H1 (cell line): Measurements from ENCODE around the gene RGS5. TPM values are rescaled to one million over a fixed set of nuclear protein-coding genes. Genes with fewer than 3 reads are reported as not detected.

Experiments
- CTCF ChIA-PET: fragments of 300-600 bp; sonication (Branson Sonifier 250); formaldehyde crosslinking; loops from one replicate; lab custom pipeline; 2021; ENCODE audit not compliant: partially characterized antibody; lab: Charles Lee
- POLR2A ChIA-PET: fragments of 300-600 bp; sonication (Branson Sonifier 250); formaldehyde crosslinking; loops from one replicate; lab custom pipeline; 2021; ENCODE audit warnings: inconsistent platforms; ENCODE audit not compliant: partially characterized antibody; lab: Charles Lee
- DNase-seq, 2 experiments: peaks; one replicate each; pipeline versions ENCODE4 v3.0.0 to v3.0.0-alpha.2; 2010 to 2022; ENCODE audit warnings: low spot score in 2 of 2, low read depth in 1 of 2, mixed read lengths in 1 of 2
- FAIRE-seq: peaks from 2 replicates; lab custom pipeline; 2011; peaks lifted over from hg19 to GRCh38; lab: Jason Lieb, UNC
- H2AFZ ChIP-seq: 2 replicates; pipeline ENCODE4 v1.8.1; 2012; ENCODE audit warnings: low read length, inconsistent platforms
- H2AK5ac ChIP-seq: 2 replicates; pipeline ENCODE4 v1.6.1; 2013; ENCODE audit warnings: low read depth, low read length
- H2BK120ac ChIP-seq: replicated peaks from 2 replicates; pipeline ENCODE3; 2013; ENCODE audit warnings: low read depth, low read length, inconsistent platforms
- H2BK12ac ChIP-seq: 2 replicates; pipeline ENCODE4 v1.6.1; 2013; ENCODE audit warnings: low read depth, low read length
- H2BK15ac ChIP-seq: 2 replicates; pipeline ENCODE4 v1.6.1; 2013; ENCODE audit warnings: low read length
- H2BK20ac ChIP-seq: 2 replicates; pipeline ENCODE4 v1.6.1; 2013; ENCODE audit warnings: low read length
- H2BK5ac ChIP-seq: 2 replicates; pipeline ENCODE4 v1.6.1; 2013; ENCODE audit warnings: low read depth, low read length
- H3K14ac ChIP-seq: 2 replicates; pipeline ENCODE4 v1.6.1; 2013; ENCODE audit warnings: inconsistent platforms; ENCODE audit not compliant: insufficient read length
- H3K18ac ChIP-seq: 2 replicates; pipeline ENCODE4 v1.6.1; 2013; ENCODE audit warnings: low read length; ENCODE audit errors: extremely low read depth
- H3K23ac ChIP-seq: 2 replicates; pipeline ENCODE4 v1.6.1; 2013; ENCODE audit warnings: inconsistent platforms; ENCODE audit not compliant: insufficient read length
- H3K23me2 ChIP-seq: 2 replicates; pipeline ENCODE4 v1.6.1; 2013; ENCODE audit warnings: low read depth, low read length
- H3K27ac ChIP-seq: 2 replicates; pipeline ENCODE4 v1.6.1; 2011; ENCODE audit warnings: low read depth, low read length, inconsistent platforms
- H3K27me3 ChIP-seq, 4 experiments: replicated peaks in 1 of 4; 1 replicate in 1 of 4; 2 replicates in 3 of 4; pipeline versions ENCODE4 v1.6.1 to v1.8.1; 2011 to 2013; ENCODE audit warnings: low read length in 3 of 4, mild to moderate bottlenecking in 3 of 4, inconsistent platforms in 2 of 4, mixed read lengths in 2 of 4, moderate library complexity in 1 of 4; ENCODE audit not compliant: control insufficient read depth in 3 of 4, insufficient read depth in 3 of 4; ENCODE audit errors: extremely low read depth in 1 of 4
- H3K36me3 ChIP-seq, 4 experiments: 2 replicates each; pipeline versions ENCODE4 v1.6.1 to v1.8.1; 2011 to 2013; ENCODE audit warnings: mild to moderate bottlenecking in 4 of 4, low read length in 3 of 4, moderate library complexity in 2 of 4, control low read depth in 1 of 4, inconsistent platforms in 1 of 4; ENCODE audit not compliant: insufficient read depth in 4 of 4, control insufficient read depth in 2 of 4
- H3K4ac ChIP-seq: replicated peaks from 2 replicates; pipeline ENCODE3; 2013; ENCODE audit warnings: low read length, low read depth, mixed read lengths, inconsistent platforms; ENCODE audit not compliant: insufficient read length
- H3K4me1 ChIP-seq, 4 experiments: replicated peaks in 1 of 4; 1 replicate in 1 of 4; 2 replicates in 3 of 4; pipeline versions ENCODE4 v1.6.1 to v1.8.1; 2011 to 2013; ENCODE audit warnings: low read length in 3 of 4, inconsistent platforms in 2 of 4, mixed read lengths in 1 of 4; ENCODE audit not compliant: insufficient read depth in 4 of 4, control insufficient read depth in 3 of 4
- H3K4me2 ChIP-seq, 2 experiments: 2 replicates each; pipeline versions ENCODE4 v1.6.1 to v1.8.1; 2011 to 2013; ENCODE audit warnings: low read depth in 2 of 2, low read length in 2 of 2, control low read depth in 1 of 2, inconsistent platforms in 1 of 2, mild to moderate bottlenecking in 1 of 2; ENCODE audit not compliant: insufficient read depth in 1 of 2
- H3K4me3 ChIP-seq, 4 experiments: fragments of 200-600, 300-600 bp in 1 of 4; sonication (generic), shearing (Covaris generic), sonication (Bioruptor Twin) in 1 of 4; 2 replicates each; pipeline versions ENCODE4 v1.5.1 to v1.8.1; 2011 to 2016; ENCODE audit warnings: low read length in 4 of 4, low read depth in 3 of 4, control low read depth in 2 of 4, inconsistent platforms in 2 of 4, mild to moderate bottlenecking in 2 of 4, mixed read lengths in 1 of 4, moderate library complexity in 1 of 4; ENCODE audit not compliant: insufficient read depth in 2 of 4; ENCODE audit errors: extremely low read depth in 1 of 4
- H3K56ac ChIP-seq: replicated peaks from 2 replicates; pipeline ENCODE3; 2013; ENCODE audit warnings: low read depth, mild to moderate bottlenecking, mixed read lengths, low read length, inconsistent platforms; ENCODE audit not compliant: insufficient read length
- H3K79me1 ChIP-seq: 2 replicates; pipeline ENCODE4 v1.6.1; 2013; ENCODE audit warnings: low read depth, low read length, control low read depth
- H3K79me2 ChIP-seq, 2 experiments: 2 replicates each; pipeline versions ENCODE4 v1.6.1 to v1.8.1; 2012 to 2013; ENCODE audit warnings: low read length in 2 of 2, mild to moderate bottlenecking in 2 of 2, inconsistent platforms in 1 of 2; ENCODE audit not compliant: insufficient read depth in 2 of 2, control insufficient read depth in 1 of 2
- H3K9ac ChIP-seq, 4 experiments: replicated peaks in 1 of 4; 1 replicate in 1 of 4; 2 replicates in 3 of 4; pipeline versions ENCODE4 v1.6.1 to v1.8.1; 2011 to 2013; ENCODE audit warnings: low read depth in 3 of 4, low read length in 3 of 4, control low read depth in 2 of 4, mild to moderate bottlenecking in 2 of 4, moderate library complexity in 2 of 4, inconsistent platforms in 1 of 4; ENCODE audit errors: extremely low read depth in 1 of 4
- H3K9me3 ChIP-seq, 2 experiments: 2 replicates each; pipeline versions ENCODE4 v1.6.1 to v1.8.1; 2012 to 2013; ENCODE audit warnings: mild to moderate bottlenecking in 2 of 2, moderate library complexity in 2 of 2, control low read depth in 1 of 2, inconsistent platforms in 1 of 2, low read depth in 1 of 2, low read length in 1 of 2, mixed read lengths in 1 of 2; ENCODE audit not compliant: insufficient read depth in 2 of 2
- H4K20me1 ChIP-seq, 2 experiments: replicated peaks in 1 of 2; 2 replicates each; pipeline versions ENCODE3 to v1.8.1; 2011 to 2013; ENCODE audit warnings: inconsistent platforms in 2 of 2, low read length in 2 of 2, mild to moderate bottlenecking in 1 of 2; ENCODE audit not compliant: insufficient read depth in 2 of 2, control insufficient read depth in 1 of 2
- H4K5ac ChIP-seq: 2 replicates; pipeline ENCODE4 v1.6.1; 2013; ENCODE audit warnings: low read length, low read depth, mixed read lengths, inconsistent platforms; ENCODE audit not compliant: insufficient read length
- H4K8ac ChIP-seq: 2 replicates; pipeline ENCODE4 v1.8.0; 2013; ENCODE audit warnings: mild to moderate bottlenecking, moderate library complexity, low read length, inconsistent platforms; ENCODE audit not compliant: insufficient read depth; ENCODE audit errors: extremely low read depth
- H4K91ac ChIP-seq: replicated peaks from 2 replicates; pipeline ENCODE3; 2013; ENCODE audit warnings: low read length, mixed read lengths, inconsistent platforms; ENCODE audit not compliant: insufficient read length
- ASH2L ChIP-seq: fragments of 200-600, 300-600 bp; sonication (generic); IDR thresholded peaks from one replicate; pipeline ENCODE4 v1.7.1; 2017; ENCODE audit warnings: low read length
- CREB1 ChIP-seq: IDR thresholded peaks from 2 replicates; pipeline ENCODE4 v1.6.1; 2012; ENCODE audit warnings: inconsistent platforms
- CTBP2 ChIP-seq: IDR thresholded peaks from 2 replicates; pipeline ENCODE4 v1.7.0; 2011; ENCODE audit warnings: borderline replicate concordance, mild to moderate bottlenecking, moderate library complexity, mixed read lengths, low read length; ENCODE audit not compliant: insufficient read depth, insufficient read length
- GABPA ChIP-seq: IDR thresholded peaks from 2 replicates; pipeline ENCODE4 v1.6.1; 2011; ENCODE audit warnings: mild to moderate bottlenecking, low read length, moderate library complexity, borderline replicate concordance; ENCODE audit not compliant: insufficient read depth
- KDM1A ChIP-seq: fragments of 200-600, 300-600 bp; sonication (generic); IDR thresholded peaks from 2 replicates; pipeline ENCODE4 v1.7.1; 2016; ENCODE audit warnings: mild to moderate bottlenecking, low read length, borderline replicate concordance
- MAX ChIP-seq: IDR thresholded peaks from 2 replicates; pipeline ENCODE4 v1.6.1; 2012; ENCODE audit warnings: inconsistent platforms
- POLR2AphosphoS5 ChIP-seq: IDR thresholded peaks from 2 replicates; pipeline ENCODE4 v1.6.1; 2011; ENCODE audit warnings: low read depth, low read length
- RAD21 ChIP-seq, 2 experiments: IDR thresholded peaks in 1 of 2; conservative IDR thresholded peaks in 1 of 2; 2 replicates each; pipeline ENCODE4 v1.6.1; 2011; ENCODE audit warnings: low read depth in 2 of 2, low read length in 2 of 2, improper control_type of control experiment in 1 of 2, inconsistent platforms in 1 of 2, mild to moderate bottlenecking in 1 of 2, moderate library complexity in 1 of 2
- RBBP5 ChIP-seq: IDR thresholded peaks from 2 replicates; pipeline ENCODE4 v1.7.1; 2012; ENCODE audit warnings: low read depth, mild to moderate bottlenecking, inconsistent platforms, low read length, moderate library complexity, borderline replicate concordance
- RFX5 ChIP-seq: IDR thresholded peaks from 2 replicates; pipeline ENCODE4 v1.6.1; 2011; ENCODE audit warnings: low read depth, low read length, improper control_type of control experiment, borderline replicate concordance
- SIRT6 ChIP-seq: IDR thresholded peaks from one replicate; pipeline ENCODE4 v1.7.1; 2012; ENCODE audit warnings: low read length, inconsistent platforms
- SIX5 ChIP-seq: IDR thresholded peaks from 2 replicates; pipeline ENCODE4 v1.6.1; 2011; ENCODE audit warnings: mild to moderate bottlenecking, low read depth, low read length
- TEAD4 ChIP-seq: IDR thresholded peaks from 2 replicates; pipeline ENCODE4 v1.6.1; 2012; ENCODE audit warnings: low read depth, low read length, inconsistent platforms, mixed read lengths
- WGBS, 2 experiments: shearing (Covaris generic) in 1 of 2; methylation state at CpG; one replicate each; pipeline versions ENCODE4 v1.1.6 to v1.1.7; 2013 to 2015; ENCODE audit warnings: low lambda C conversion rate in 2 of 2, mixed read lengths in 2 of 2, inconsistent platforms in 1 of 2, low coverage in 1 of 2, missing lambda C conversion rate in 1 of 2; ENCODE audit not compliant: insufficient replicate concordance in 2 of 2, insufficient coverage in 1 of 2, insufficient read length in 1 of 2; ENCODE audit errors: extremely low coverage in 1 of 2, missing lambda C conversion rate in 1 of 2; 5-methylcytosine and 5-hydroxymethylcytosine counted together
- polyA plus RNA-seq, 7 experiments: library from polyadenylated mRNA; depleted of rRNA in 3 of 7; stranded (reverse) in 5 of 7; unstranded in 2 of 7; fragments of >200 nt in 5 of 7; fragments of 200-250 nt in 2 of 7; gene quantifications; 1 replicate in 5 of 7; 2 replicates in 1 of 7; 4 replicates in 1 of 7; pipeline versions ENCODE4 v1.2.1 to v1.2.3, GENCODE V29; 2011 to 2013; ENCODE audit warnings: missing spikeins in 2 of 7, mixed read lengths in 2 of 7
- total RNA-seq: library from RNA; stranded (reverse); fragmentation: NEBNext Ultra II Directional; extraction: Animal tissue kit (Norgen Biotek cat#: 25700); gene quantifications from 2 replicates; pipeline ENCODE4 v1.2.1, GENCODE V29; 2021

The RGS5 gene
- total and polyA plus RNA-seq, 2 of the 8 experiments (the other 6 are each of a cell fraction or from before 2014, with no cell fraction given): 75.5 to 103 TPM

- Histone ChIP-seq H3K27ac (no peak overlapping the region), H4K20me1 (no peaks in the 10 kb centered on the region), H2AK5ac (no peak overlapping the region), H3K27me3 (no peaks in the 10 kb centered on the region), H3K9ac (no peak overlapping the region), H3K14ac (no peak overlapping the region), H2BK5ac (no peak overlapping the region), H3K4ac (no peak overlapping the region), H2BK15ac (no peak overlapping the region), H4K8ac (no peak overlapping the region), H3K79me1 (no peaks in the 10 kb centered on the region), H3K79me2 (no peaks in the 10 kb centered on the region), H3K18ac (no peak overlapping the region), H3K4me3 (no peak overlapping the region), H3K4me1 (peaks cover 0 to 4% (median 1%) of the 10 kb centered on the region in 4 experiments; a peak in 3 of 7 replicates), H3K9me3 (no peaks in the 10 kb centered on the region), H2BK20ac (no peak overlapping the region), H2BK120ac (no peak overlapping the region), H3K4me2 (no peak overlapping the region), H2BK12ac (no peak overlapping the region), H3K36me3 (peaks cover 0 to 3% (median 0%) of the 10 kb centered on the region in 4 experiments; a peak in 1 of 8 replicates), H3K23ac (no peak overlapping the region), H4K91ac (no peak overlapping the region), H4K5ac (no peak overlapping the region), H2AFZ (no peak overlapping the region), H3K23me2 (no peaks in the 10 kb centered on the region), H3K56ac (no peak overlapping the region)
- 75% methylated on average over 6 of the region's 6 CpGs; no CpG with 5 or more reads in 1 of the 2 experiments for WGBS, 2 experiments
- no peak for FAIRE-seq
- DNase-seq: no peak
- ChIA-PET POLR2A (interaction anchor here (0.8 kb wide), 1 partner anchor 9 kb away, joined by 3 read pairs; no protein-coding TSS in a partner anchor), CTCF (interaction anchor here (0.8 to 4.3 kb wide), 9 partner anchors 9 to 289 kb away, joined by 3 to 21 read pairs (median 3); no protein-coding TSS in a partner anchor)
- TF ChIP-seq ASH2L (no peak), TEAD4 (no peak), RAD21 (IDR thresholded peaks at IDR 0.05 in 1 of 2, conservative IDR thresholded peaks at IDR 0.05 in 1 of 2; ENCODE audit: low read depth in 2 of 2, low read length in 2 of 2) (no peak), GABPA (no peak), RBBP5 (no peak), MAX (no peak), KDM1A (no peak), POLR2AphosphoS5 (no peak), CTBP2 (no peak), SIX5 (no peak), SIRT6 (no peak), RFX5 (no peak), CREB1 (no peak)
Measured at GRCh38 chr1:163166886-163167555, 35.7 kb downstream of the RGS5 start.
